HG02885 (cell line): ENCODE results near the gene TH.

Experiments used
- ATAC-seq: cut with Tn5 transposase; IDR thresholded peaks from one replicate; pipeline ENCODE4 v1.9.1; 2021; ENCODE audit warnings: mild to moderate bottlenecking; ENCODE audit not compliant: unreplicated experiment, poor library complexity

Gene TH

GRCh38 chr11:2147391-2147790, 24.2 kb downstream of the TH start:
- ATAC-seq = no peak

DNA sequence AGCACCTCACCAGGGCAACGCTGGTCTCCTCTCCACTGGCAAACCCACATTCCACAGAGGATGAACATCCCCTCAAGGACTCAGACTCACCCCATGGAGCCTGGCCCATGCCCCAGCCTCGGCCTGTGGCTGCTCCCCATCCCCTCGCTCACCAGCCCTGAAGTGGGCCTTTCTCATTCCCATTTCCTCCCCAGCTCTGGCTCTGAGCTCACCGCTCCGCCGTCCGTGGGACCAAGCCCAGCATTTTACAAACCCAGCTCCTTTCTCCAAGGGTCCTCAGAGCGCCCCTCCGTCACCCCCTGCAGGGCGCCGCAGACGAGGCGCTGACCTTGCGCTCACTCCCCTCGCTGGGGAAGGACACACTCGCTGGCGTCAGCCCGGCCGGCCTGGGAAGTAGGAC, 25.6 kb downstream of the TH start:
- ATAC-seq = no peak

DNA sequence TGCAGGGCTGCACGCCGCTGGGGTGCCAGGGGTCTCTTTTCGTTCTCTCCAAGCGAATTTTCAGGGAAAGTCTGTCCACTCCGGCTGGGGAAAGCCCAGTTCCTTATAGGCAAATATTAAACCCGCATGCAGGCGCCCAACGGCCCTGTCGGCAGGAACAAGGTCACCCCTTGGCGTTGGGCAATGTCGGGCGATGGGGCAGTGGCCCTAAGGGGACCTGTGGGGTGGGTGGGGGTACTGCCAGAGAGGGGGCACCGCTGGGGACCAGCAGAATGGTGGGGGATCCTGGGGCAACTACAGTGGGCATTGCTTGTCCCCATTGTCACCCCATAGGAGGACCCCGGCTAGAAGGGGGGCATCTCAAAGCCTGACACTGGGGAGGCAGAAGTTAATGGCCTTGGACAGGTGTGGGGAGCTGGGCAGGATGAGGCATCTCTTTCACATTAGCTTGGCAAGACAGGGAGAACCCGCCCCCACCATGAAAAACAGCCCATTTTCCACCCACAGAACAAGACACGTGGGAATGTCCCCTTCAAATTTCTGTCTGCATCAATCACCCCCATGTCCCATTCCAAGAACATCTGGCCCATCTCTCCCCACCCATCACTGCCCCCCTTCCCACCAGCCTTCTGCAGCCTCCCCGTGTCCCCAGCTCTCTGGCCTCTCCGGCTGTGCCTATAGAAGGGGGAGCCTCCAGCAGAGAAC, 26.9 kb downstream of the TH start:
- ATAC-seq = no peak

GRCh38 chr11:2143799-2144543, 27.6 kb downstream of the TH start:
- no peak for ATAC-seq

DNA sequence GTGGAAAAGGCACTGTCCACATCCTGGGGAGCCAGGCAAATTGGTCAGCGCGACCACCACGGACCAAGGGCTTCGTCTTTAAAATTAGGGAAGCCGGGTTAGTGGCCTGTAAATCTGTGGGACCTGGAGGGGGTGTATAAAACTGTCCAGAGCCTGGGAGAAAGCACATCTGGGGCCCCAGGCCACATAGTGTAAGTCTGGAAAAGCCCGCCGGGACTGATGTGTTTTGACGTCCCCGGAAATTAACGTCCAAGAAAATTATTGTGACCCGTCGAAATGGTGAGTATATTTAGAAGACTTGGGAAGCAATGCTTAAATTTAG, 28.2 kb downstream of the TH start:
- ATAC-seq = no peak

GRCh38 chr11:2142762-2143202, 28.8 kb downstream of the TH start:
- ATAC-seq = no peak

GRCh38 chr11:2142300-2142759, 29.3 kb downstream of the TH start:
- ATAC-seq = no peak

- no peak for ATAC-seq
Observed at GRCh38 chr11:2140411-2141400, 30.9 kb downstream of the TH start.

- ATAC-seq = no peak
Observed at GRCh38 chr11:2139621-2140337, 31.8 kb downstream of the TH start.

- ATAC-seq = no peak
Observed at GRCh38 chr11:2139123-2139521, 32.5 kb downstream of the TH start, which contains the start of gene IGF2. Gene IGF2 (minus strand): TSS chr11:2139389. CDS start chr11:2135523, 3,866 bp downstream.

GRCh38 chr11:2138431-2139122, 33.0 kb downstream of the TH start:
- no peak for ATAC-seq

DNA sequence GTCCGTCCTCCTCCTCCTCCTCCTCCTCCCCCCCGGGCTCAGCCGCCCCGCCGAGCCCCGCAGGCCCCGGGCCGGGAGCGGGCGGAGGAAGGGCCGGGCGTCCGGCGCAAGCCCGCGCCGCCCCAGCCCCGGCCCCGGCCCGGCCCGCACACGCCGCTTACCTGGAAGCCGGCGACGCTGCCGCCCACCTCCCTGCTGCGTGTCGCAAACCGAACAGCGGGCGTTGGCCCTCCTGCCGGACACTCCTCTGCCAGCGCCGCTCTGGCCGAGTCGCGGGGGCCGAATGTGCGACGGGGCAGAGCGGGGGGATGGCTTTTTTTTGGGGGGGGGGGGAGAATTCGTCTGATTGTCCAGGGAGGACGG, 33.6 kb downstream of the TH start:
- ATAC-seq = no peak

GRCh38 chr11:2137202-2138067, 34.2 kb downstream of the TH start:
- ATAC-seq = no peak

DNA sequence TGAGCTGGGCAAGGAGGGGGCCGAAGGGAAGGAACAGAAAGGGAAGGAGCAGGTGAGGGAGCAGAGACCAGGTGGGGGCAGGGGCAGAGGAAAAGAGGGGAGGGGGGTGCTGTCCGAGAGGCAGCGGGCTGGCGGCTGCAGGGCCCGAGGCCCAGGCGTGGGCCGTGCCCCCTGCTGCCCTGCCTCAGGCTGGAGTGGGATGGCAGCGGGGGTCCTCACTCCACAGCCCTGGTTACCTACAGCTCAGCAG, 34.7 kb downstream of the TH start:
- ATAC-seq = no peak

DNA sequence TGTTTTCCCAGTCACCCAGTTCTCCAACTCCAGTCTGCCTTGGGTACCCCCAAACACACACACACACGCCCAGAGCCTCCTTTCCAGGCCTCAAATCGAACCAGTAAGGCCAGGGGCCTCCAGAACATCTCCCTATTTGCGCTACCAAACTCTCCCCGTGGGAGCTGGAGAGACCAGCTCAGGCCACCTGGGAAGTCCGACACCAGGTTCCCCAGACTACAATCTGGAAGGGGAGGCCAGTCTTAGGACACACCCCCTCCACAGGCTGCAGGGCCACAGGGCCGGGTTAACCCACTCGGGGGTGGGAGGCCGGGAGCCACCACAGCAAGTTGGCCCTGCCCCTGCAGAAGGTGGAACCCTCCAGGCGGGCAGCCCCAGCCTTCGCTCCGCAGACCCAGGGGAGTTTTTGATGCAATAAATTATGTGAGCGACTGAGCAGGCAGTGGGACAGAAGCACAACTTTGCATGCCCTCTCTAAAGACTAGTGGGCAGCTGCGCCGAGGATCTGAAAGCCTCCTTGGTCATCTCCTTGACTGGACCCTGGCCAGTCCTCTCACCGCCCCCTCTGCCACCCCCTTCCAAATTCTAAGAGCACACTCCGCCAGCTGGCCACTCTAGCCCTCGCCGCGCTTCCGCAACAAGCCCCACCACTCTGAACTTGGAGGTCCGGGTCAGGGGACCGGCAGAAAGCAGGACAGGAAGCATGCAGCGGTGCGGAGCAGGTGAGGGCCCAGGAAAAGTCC, 35.2 kb downstream of the TH start:
- ATAC-seq = no peak

DNA sequence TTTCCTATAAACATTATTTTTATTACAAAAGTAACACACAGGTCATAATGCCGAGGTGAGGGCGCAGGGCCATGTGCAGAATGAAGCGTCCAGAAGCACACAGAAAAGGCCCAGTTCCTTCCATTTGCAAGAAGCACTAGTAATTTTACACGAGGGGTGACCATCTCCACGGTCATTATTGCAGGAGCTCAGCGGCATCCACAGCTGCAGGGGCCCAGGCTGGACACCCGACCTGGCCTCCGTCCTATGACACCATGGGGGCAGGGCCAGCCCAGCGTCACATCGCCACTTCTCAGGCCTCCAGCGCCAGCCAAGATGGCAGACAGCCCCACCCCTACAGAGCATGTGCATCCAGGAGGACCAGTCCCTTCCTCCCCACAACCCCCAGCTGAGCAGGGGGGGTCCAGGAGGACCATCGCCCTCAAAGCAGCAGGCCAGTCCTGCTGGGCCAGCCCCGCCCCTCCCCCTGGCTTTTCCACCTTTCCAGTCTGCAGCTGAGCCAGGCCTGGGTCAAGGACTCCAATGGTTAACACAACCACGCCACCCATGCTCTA, 35.9 kb downstream of the TH start:
- ATAC-seq = no peak

- ATAC-seq = no peak
Observed at GRCh38 chr11:2135018-2135569, 36.5 kb downstream of the TH start.
